Measurements from ENCODE around the gene SLC38A2. TPM values are rescaled to one million over a fixed set of nuclear protein-coding genes. Genes with fewer than 3 reads are reported as not detected.

SLC38A2 gene
- total and polyA plus RNA-seq, 4 donors: 102 to 292 (median 195) TPM

- H3K4me1 ChIP-seq (ENCODE audit: control insufficient read depth, insufficient read depth, low read length): peaks cover 8% of the 10 kb centered on the region
- WGBS (ENCODE audit: insufficient coverage): 56% methylated on average over 4 of the region's 7 CpGs
- H3K4me3 ChIP-seq (ENCODE audit: low read depth, low read length): no peak overlapping the region
Measured at GRCh38 chr12:46386877-46387629, 14.5 kb upstream of the SLC38A2 start.

GRCh38 chr12:46386360-46386867 lies 13.8 kb upstream of the SLC38A2 start:
- H3K4me3 ChIP-seq (ENCODE audit: low read depth, low read length): no peak overlapping the region
- H3K27me3 ChIP-seq (ENCODE audit: control insufficient read depth, insufficient read depth, low read length): no peaks in the 10 kb centered on the region
- peak overlapping the region; percentile 52 for H3K27ac ChIP-seq (ENCODE audit: low read depth, low read length)
- DNase-seq (ENCODE audit: low read depth in 4 of 6, low spot score in 6 of 6): peak in 1 of 6 donors; percentile 46
- H3K9me3 ChIP-seq (ENCODE audit: control insufficient read depth, insufficient read depth, low read length): no peaks in the 10 kb centered on the region
- WGBS (ENCODE audit: insufficient coverage): no CpG with 5 or more reads among the region's 3 CpGs
- no peaks in the 10 kb centered on the region for H3K36me3 ChIP-seq (ENCODE audit: control insufficient read depth, insufficient read depth, low read length)
- H3K4me1 ChIP-seq (ENCODE audit: control insufficient read depth, insufficient read depth, low read length): peaks cover 8% of the 10 kb centered on the region

More at GRCh38 chr12:46386877-46387629, 14.5 kb upstream of the SLC38A2 start:
- no peaks in the 10 kb centered on the region for H3K36me3 ChIP-seq (ENCODE audit: control insufficient read depth, insufficient read depth, low read length)
- no peaks in the 10 kb centered on the region for H3K27me3 ChIP-seq (ENCODE audit: control insufficient read depth, insufficient read depth, low read length)
- H3K9me3 ChIP-seq (ENCODE audit: control insufficient read depth, insufficient read depth, low read length): no peaks in the 10 kb centered on the region
- H3K27ac ChIP-seq (ENCODE audit: low read depth, low read length): peak overlapping the region; percentile 52
- DNase-seq (ENCODE audit: low read depth in 4 of 6, low spot score in 6 of 6): peak in 1 of 6 donors; percentile 36

GRCh38 chr12:46385438-46385837 lies 12.9 kb upstream of the SLC38A2 start:
- H3K27ac ChIP-seq (ENCODE audit: low read depth, low read length): no peak overlapping the region

DNA sequence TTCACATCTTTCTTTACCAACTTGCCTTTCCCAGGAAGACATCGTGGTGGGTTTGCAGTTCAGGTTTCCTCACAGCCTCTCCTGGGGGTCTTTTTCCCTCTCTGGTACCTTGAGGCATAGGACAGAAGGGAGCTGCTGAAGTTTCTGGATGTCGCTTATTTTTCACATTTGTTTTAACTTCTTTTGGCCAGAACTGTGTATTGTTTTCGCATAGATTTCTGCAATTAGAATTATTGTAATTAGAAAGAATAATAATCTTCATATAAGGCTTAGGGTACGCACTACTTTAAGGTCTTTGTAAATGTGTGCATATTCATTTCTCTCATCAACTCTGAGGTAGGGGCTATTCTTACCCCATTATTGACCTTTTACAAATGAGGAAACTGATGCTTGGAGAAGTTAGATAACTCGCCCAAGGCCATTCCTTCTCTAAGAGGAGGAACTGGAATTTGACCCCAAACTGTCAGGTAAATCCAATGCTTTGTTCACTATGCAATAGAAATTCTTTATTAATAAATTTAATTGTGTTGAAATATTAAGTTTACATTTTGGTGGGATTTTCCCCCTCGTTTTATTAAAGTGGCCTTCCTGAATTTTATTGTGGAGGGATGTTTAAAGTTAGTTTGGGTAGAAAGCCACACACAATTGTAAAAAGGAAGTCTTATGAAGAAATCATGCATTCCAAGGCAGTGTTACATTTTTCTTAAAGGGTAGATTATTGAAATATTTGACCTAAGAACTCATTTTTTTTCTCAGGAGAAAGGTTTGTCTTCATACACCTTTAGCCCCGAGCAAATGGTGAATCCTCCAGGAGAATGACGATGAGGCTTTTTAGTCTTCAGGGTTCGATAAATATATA lies 12.1 kb upstream of the SLC38A2 start:
- peak overlapping the region; percentile 99 for H3K27ac ChIP-seq (ENCODE audit: low read depth, low read length)
- H3K4me3 ChIP-seq (ENCODE audit: low read depth, low read length): peak overlapping the region; percentile 95
- H3K27me3 ChIP-seq (ENCODE audit: control insufficient read depth, insufficient read depth, low read length): no peaks in the 10 kb centered on the region
- no peaks in the 10 kb centered on the region for H3K36me3 ChIP-seq (ENCODE audit: control insufficient read depth, insufficient read depth, low read length)
- peaks cover 8% of the 10 kb centered on the region for H3K4me1 ChIP-seq (ENCODE audit: control insufficient read depth, insufficient read depth, low read length)
- WGBS (ENCODE audit: insufficient coverage): no CpG with 5 or more reads among the region's 9 CpGs
- DNase-seq (ENCODE audit: low read depth in 4 of 6, low spot score in 6 of 6): no peak
- H3K9me3 ChIP-seq (ENCODE audit: control insufficient read depth, insufficient read depth, low read length): no peaks in the 10 kb centered on the region

More at GRCh38 chr12:46385438-46385837, 12.9 kb upstream of the SLC38A2 start:
- 74% methylated on average over 4 of the region's 5 CpGs for WGBS (ENCODE audit: insufficient coverage)
- Histone ChIP-seq H3K27me3 (ENCODE audit: control insufficient read depth, insufficient read depth, low read length) (no peaks in the 10 kb centered on the region), H3K36me3 (ENCODE audit: control insufficient read depth, insufficient read depth, low read length) (no peaks in the 10 kb centered on the region), H3K4me1 (ENCODE audit: control insufficient read depth, insufficient read depth, low read length) (peaks cover 8% of the 10 kb centered on the region), H3K9me3 (ENCODE audit: control insufficient read depth, insufficient read depth, low read length) (no peaks in the 10 kb centered on the region), H3K4me3 (ENCODE audit: low read depth, low read length) (no peak overlapping the region)
- DNase-seq (ENCODE audit: low read depth in 4 of 6, low spot score in 6 of 6): no peak

- H3K4me1 ChIP-seq (ENCODE audit: control insufficient read depth, insufficient read depth, low read length): peaks cover 8% of the 10 kb centered on the region
- no peaks in the 10 kb centered on the region for H3K9me3 ChIP-seq (ENCODE audit: control insufficient read depth, insufficient read depth, low read length)
- H3K27ac ChIP-seq (ENCODE audit: low read depth, low read length): peak overlapping the region; percentile 99
- peak; percentile 40 to 91 (median 62) for DNase-seq (ENCODE audit: low read depth in 4 of 6, low spot score in 6 of 6)
- H3K36me3 ChIP-seq (ENCODE audit: control insufficient read depth, insufficient read depth, low read length): no peaks in the 10 kb centered on the region
- peak overlapping the region; percentile 95 for H3K4me3 ChIP-seq (ENCODE audit: low read depth, low read length)
- under 1% methylated on average over 39 of the region's 47 CpGs for WGBS (ENCODE audit: insufficient coverage)
- H3K27me3 ChIP-seq (ENCODE audit: control insufficient read depth, insufficient read depth, low read length): no peaks in the 10 kb centered on the region
Measured at GRCh38 chr12:46383654-46384450, 11.3 kb upstream of the SLC38A2 start.

GRCh38 chr12:46382964-46383653 lies 10.5 kb upstream of the SLC38A2 start:
- H3K36me3 ChIP-seq (ENCODE audit: control insufficient read depth, insufficient read depth, low read length): no peaks in the 10 kb centered on the region
- H3K27me3 ChIP-seq (ENCODE audit: control insufficient read depth, insufficient read depth, low read length): no peaks in the 10 kb centered on the region
- DNase-seq (ENCODE audit: low read depth in 4 of 6, low spot score in 6 of 6): peak; percentile 86 to 99 (median 94)
- under 1% methylated on average over 65 of the region's 74 CpGs for WGBS (ENCODE audit: insufficient coverage)
- peaks cover 8% of the 10 kb centered on the region for H3K4me1 ChIP-seq (ENCODE audit: control insufficient read depth, insufficient read depth, low read length)
- H3K27ac ChIP-seq (ENCODE audit: low read depth, low read length): peak overlapping the region; percentile 99
- H3K4me3 ChIP-seq (ENCODE audit: low read depth, low read length): peak overlapping the region; percentile 95
- no peaks in the 10 kb centered on the region for H3K9me3 ChIP-seq (ENCODE audit: control insufficient read depth, insufficient read depth, low read length)

DNA sequence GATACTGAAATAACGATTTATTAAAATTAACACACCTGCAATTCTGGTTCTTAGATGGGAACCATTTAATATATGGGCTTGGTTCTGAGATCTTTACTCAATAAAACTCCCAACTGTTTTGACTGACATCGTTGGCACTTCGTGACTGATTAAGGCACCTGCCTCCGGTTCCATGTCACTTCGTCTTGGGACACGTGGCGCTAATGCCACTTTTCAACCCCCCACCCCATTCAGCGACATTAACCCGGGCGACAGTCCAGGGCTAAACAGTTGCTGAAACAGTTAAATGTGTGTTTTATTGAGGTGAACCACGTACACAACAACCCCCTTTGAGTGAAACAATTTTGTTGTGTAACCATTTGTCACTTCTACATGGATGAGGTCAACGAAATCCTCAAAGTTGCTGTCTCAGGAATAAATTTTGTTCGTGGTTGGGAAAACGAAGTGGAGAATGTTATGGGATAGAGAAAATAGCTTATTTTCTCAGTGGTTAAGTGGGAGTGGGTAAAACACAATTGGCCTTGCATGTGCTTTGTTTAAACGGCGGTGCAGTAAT lies 9.9 kb upstream of the SLC38A2 start:
- 19% methylated on average over 4 of the region's 16 CpGs for WGBS (ENCODE audit: insufficient coverage)
- Histone ChIP-seq H3K4me3 (ENCODE audit: low read depth, low read length) (peak overlapping the region; percentile 95), H3K4me1 (ENCODE audit: control insufficient read depth, insufficient read depth, low read length) (peaks cover 8% of the 10 kb centered on the region), H3K27me3 (ENCODE audit: control insufficient read depth, insufficient read depth, low read length) (no peaks in the 10 kb centered on the region), H3K9me3 (ENCODE audit: control insufficient read depth, insufficient read depth, low read length) (no peaks in the 10 kb centered on the region), H3K27ac (ENCODE audit: low read depth, low read length) (peak overlapping the region; percentile 99), H3K36me3 (ENCODE audit: control insufficient read depth, insufficient read depth, low read length) (no peaks in the 10 kb centered on the region)
- no peak for DNase-seq (ENCODE audit: low read depth in 4 of 6, low spot score in 6 of 6)

- no peaks in the 10 kb centered on the region for H3K36me3 ChIP-seq (ENCODE audit: control insufficient read depth, insufficient read depth, low read length)
Measured at GRCh38 chr12:46380881-46381280, 8.3 kb upstream of the SLC38A2 start.

More at GRCh38 chr12:46380881-46381280, 8.3 kb upstream of the SLC38A2 start:
- no peaks in the 10 kb centered on the region for H3K9me3 ChIP-seq (ENCODE audit: control insufficient read depth, insufficient read depth, low read length)
- no peaks in the 10 kb centered on the region for H3K27me3 ChIP-seq (ENCODE audit: control insufficient read depth, insufficient read depth, low read length)
- peaks cover 8% of the 10 kb centered on the region for H3K4me1 ChIP-seq (ENCODE audit: control insufficient read depth, insufficient read depth, low read length)
- whole genome bisulfite sequencing (ENCODE audit: insufficient coverage): no CpG with 5 or more reads among the region's 1 CpG
- peak overlapping the region; percentile 22 for H3K27ac ChIP-seq (ENCODE audit: low read depth, low read length)
- no peak overlapping the region for H3K4me3 ChIP-seq (ENCODE audit: low read depth, low read length)
- DNase-seq (ENCODE audit: low read depth in 4 of 6, low spot score in 6 of 6): no peak
